Measurements from ENCODE around the gene KCNN4.

DNA sequence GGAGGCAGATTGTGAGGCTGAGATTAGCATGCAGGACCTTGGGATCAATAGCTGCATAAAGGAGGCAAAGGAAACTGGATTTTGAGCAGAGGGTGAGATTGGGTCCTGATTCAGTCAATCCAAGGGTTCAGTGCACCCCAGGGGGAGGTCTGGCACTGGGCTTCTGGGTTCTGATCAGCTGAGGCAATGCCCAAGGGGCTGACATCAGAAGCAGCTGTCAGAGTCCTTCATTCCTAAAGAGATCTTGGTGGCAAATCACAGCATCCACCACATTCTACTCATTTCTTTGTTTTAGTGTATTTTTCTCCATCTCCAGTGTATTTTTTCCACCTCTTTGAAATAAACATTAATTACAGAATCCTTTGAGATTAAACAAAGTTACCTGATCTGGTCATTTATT is 26.9 kb upstream of the KCNN4 start:
- TF ChIP-seq, protein P1, sequence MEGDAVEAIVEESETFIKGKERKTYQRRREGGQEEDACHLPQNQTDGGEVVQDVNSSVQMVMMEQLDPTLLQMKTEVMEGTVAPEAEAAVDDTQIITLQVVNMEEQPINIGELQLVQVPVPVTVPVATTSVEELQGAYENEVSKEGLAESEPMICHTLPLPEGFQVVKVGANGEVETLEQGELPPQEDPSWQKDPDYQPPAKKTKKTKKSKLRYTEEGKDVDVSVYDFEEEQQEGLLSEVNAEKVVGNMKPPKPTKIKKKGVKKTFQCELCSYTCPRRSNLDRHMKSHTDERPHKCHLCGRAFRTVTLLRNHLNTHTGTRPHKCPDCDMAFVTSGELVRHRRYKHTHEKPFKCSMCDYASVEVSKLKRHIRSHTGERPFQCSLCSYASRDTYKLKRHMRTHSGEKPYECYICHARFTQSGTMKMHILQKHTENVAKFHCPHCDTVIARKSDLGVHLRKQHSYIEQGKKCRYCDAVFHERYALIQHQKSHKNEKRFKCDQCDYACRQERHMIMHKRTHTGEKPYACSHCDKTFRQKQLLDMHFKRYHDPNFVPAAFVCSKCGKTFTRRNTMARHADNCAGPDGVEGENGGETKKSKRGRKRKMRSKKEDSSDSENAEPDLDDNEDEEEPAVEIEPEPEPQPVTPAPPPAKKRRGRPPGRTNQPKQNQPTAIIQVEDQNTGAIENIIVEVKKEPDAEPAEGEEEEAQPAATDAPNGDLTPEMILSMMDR (IDR thresholded peaks at IDR 0.05) = no peak
- no peak for TF ChIP-seq POLR2A (IDR thresholded peaks at IDR 0.05)
